ENCODE data around the gene PLA2G4D.

DNA sequence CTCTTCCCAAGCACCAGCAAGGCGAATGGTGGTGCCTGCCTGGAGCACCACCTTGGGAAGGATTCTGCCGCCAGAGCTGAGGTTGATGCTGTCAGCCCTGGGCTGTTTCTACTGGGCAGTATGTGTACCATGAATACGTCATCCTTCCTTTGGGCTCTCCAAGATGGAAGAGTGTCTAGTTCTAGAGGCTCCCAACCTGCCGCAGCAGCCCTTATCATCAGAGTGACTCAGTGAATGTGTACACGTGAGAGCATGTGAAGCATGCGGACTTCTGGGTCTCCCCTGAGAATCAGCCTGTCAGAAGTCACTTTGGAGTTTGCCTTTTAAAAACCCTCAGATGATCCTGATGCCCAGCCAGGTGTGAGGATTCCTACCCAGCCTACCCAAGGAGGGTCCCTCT is 20.9 kb downstream of the PLA2G4D start:
- TF ChIP-seq, protein P1, sequence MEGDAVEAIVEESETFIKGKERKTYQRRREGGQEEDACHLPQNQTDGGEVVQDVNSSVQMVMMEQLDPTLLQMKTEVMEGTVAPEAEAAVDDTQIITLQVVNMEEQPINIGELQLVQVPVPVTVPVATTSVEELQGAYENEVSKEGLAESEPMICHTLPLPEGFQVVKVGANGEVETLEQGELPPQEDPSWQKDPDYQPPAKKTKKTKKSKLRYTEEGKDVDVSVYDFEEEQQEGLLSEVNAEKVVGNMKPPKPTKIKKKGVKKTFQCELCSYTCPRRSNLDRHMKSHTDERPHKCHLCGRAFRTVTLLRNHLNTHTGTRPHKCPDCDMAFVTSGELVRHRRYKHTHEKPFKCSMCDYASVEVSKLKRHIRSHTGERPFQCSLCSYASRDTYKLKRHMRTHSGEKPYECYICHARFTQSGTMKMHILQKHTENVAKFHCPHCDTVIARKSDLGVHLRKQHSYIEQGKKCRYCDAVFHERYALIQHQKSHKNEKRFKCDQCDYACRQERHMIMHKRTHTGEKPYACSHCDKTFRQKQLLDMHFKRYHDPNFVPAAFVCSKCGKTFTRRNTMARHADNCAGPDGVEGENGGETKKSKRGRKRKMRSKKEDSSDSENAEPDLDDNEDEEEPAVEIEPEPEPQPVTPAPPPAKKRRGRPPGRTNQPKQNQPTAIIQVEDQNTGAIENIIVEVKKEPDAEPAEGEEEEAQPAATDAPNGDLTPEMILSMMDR (IDR thresholded peaks at IDR 0.05; ENCODE audit: low read length): no peak
- no peak for TF ChIP-seq EZH2 (IDR thresholded peaks at IDR 0.05; ENCODE audit: borderline replicate concordance, low read length)
